A549 treated with AZD2906 at 1 μM for 4 hours (cell line): ENCODE results near the gene LYST. TPM values are rescaled to one million over a fixed set of nuclear protein-coding genes. Genes with fewer than 3 reads are reported as not detected.

ENCODE experiments used
- total RNA-seq: library from RNA; stranded (reverse); fragments of 200-300 nt; extraction: Qiagen RNA extraction; gene quantifications from 5 replicates; pipeline ENCODE4 v1.2.3, GENCODE V29; 2022

Gene LYST, protein sequence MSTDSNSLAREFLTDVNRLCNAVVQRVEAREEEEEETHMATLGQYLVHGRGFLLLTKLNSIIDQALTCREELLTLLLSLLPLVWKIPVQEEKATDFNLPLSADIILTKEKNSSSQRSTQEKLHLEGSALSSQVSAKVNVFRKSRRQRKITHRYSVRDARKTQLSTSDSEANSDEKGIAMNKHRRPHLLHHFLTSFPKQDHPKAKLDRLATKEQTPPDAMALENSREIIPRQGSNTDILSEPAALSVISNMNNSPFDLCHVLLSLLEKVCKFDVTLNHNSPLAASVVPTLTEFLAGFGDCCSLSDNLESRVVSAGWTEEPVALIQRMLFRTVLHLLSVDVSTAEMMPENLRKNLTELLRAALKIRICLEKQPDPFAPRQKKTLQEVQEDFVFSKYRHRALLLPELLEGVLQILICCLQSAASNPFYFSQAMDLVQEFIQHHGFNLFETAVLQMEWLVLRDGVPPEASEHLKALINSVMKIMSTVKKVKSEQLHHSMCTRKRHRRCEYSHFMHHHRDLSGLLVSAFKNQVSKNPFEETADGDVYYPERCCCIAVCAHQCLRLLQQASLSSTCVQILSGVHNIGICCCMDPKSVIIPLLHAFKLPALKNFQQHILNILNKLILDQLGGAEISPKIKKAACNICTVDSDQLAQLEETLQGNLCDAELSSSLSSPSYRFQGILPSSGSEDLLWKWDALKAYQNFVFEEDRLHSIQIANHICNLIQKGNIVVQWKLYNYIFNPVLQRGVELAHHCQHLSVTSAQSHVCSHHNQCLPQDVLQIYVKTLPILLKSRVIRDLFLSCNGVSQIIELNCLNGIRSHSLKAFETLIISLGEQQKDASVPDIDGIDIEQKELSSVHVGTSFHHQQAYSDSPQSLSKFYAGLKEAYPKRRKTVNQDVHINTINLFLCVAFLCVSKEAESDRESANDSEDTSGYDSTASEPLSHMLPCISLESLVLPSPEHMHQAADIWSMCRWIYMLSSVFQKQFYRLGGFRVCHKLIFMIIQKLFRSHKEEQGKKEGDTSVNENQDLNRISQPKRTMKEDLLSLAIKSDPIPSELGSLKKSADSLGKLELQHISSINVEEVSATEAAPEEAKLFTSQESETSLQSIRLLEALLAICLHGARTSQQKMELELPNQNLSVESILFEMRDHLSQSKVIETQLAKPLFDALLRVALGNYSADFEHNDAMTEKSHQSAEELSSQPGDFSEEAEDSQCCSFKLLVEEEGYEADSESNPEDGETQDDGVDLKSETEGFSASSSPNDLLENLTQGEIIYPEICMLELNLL (N-terminal part only)
- 3.0 to 4.3 TPM (median 4.0 TPM) in 5 replicates for total RNA-seq

DNA sequence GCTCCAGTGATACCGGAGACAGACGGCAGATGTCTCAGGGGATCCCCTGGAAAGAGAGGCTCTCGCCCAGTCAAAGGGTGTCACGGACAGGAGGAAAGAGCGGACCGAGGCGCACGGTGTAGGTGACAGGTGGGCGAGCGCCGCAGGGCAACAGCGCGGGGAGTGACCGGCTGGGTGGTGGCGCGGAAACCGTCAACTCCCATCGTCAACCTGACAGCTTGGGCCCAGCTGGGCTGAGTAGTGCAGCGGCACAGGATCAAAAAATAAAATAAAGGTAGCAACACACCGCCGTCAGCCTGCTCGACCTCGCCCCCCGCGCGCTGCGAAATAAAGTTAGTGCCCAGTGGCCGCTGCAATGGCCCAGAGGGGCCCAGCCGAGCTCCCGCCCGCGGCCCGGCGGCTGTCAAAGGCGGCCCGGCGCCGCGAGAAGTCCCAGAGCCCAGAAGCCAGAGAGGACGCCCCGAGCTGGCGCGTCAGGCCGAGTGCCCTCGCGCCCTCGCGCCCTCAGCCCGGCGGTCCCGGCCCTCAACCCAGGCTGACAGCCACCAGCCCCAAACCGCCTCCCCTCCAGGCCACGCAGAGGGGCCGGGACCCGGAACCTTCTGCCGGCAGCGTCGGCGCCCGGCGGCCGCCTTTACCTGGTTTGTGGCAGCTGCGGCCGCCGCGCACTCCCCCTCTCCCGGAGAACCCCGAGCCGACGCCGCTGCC lies at the start of gene LYST:
Gene LYST (minus strand): TSS at position 702 of the 708 bp plus-strand sequence. CDS start 36,489 bp downstream, outside the sequence.

GRCh38 chr1:235649368-235650163 lies 217.1 kb downstream of the LYST start, which contains the start of gene GNG4:
Gene GNG4, minus strand, starts transcription at chr1:235649784. Its CDS starts 65,946 bp downstream, at chr1:235583838.

Other genes starting within 250 kb of the LYST start
- gene GNG4, start 217.1 kb downstream of the LYST start, total RNA-seq: 10.4 to 16.4 TPM (median 12.7 TPM) in 5 replicates
- 5.3 to 9.1 TPM (median 7.7 TPM) in 5 replicates for gene NID1, start 198.2 kb upstream of the LYST start, total RNA-seq